Activated naive CD8-positive, alpha-beta T cell treated with anti-CD3 and anti-CD28 coated beads, Interleukin-2, amount 50 U/mL, for 24 hours (primary cell): ENCODE results near the gene STXBP5L.
"Not testable (repeated sequence)": the region's sequence is repeated elsewhere in the genome, so short reads cannot be mapped to it uniquely, and the experiment has no call there.

Experiments
- ATAC-seq: fragments of 150-1000 bp; cut with Tn5 transposase; one replicate; pipeline ENCODE4 v1.10.0; 2021
- DNase-seq: peaks from one replicate; pipeline ENCODE4 v3.0.0; 2021
- H3K27ac Mint-ChIP-seq: one replicate; pipeline ENCODE4 v1.8.0; 2021; ENCODE audit warnings: mild to moderate bottlenecking, mixed read lengths
- H3K27me3 Mint-ChIP-seq: one replicate; pipeline ENCODE4 v1.8.0; 2021; ENCODE audit warnings: mixed read lengths
- H3K36me3 Mint-ChIP-seq: one replicate; pipeline ENCODE4 v1.8.0; 2021; ENCODE audit warnings: low read depth, mixed read lengths
- H3K4me1 Mint-ChIP-seq: one replicate; pipeline ENCODE4 v1.8.0; 2021; ENCODE audit warnings: mixed read lengths
- H3K4me3 Mint-ChIP-seq: one replicate; pipeline ENCODE4 v1.8.0; 2021; ENCODE audit warnings: mild to moderate bottlenecking, moderate library complexity, mixed read lengths
- H3K9me3 Mint-ChIP-seq: one replicate; pipeline ENCODE4 v1.8.0; 2021; ENCODE audit warnings: mixed read lengths

Gene STXBP5L

DNA sequence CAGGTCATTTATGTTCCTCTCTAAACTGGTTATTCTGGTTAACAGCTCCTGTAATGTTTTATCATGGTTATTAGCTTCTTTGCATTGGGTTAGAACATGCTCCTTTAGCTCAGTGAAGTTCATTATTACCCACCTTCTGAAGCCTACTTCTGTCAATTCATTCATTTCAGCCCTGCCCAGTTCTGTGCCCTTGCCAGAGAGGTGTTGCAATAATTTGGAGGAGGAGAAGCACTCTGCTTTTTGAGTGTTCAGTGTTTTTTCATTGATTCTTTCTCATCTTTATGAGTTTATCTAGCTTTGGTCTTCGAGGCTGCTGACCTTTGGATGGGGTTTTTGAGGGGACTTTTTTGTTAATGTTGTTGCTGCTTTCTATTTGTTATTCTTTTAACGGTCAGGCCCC lies 203.1 kb downstream of the STXBP5L start:
- not testable (repeated sequence) for H3K27me3 Mint-ChIP-seq, H3K36me3 Mint-ChIP-seq, H3K4me3 Mint-ChIP-seq, H3K9me3 Mint-ChIP-seq, H3K27ac Mint-ChIP-seq, ATAC-seq, H3K4me1 Mint-ChIP-seq, DNase-seq

- H3K4me1 Mint-ChIP-seq, result no peaks in the 10 kb centered on the region
- H3K27me3 Mint-ChIP-seq, result no peaks in the 10 kb centered on the region
- ATAC-seq (no peak), DNase-seq (no peak)
- H3K27ac Mint-ChIP-seq, result no peak overlapping the region
- H3K9me3 Mint-ChIP-seq, result peaks cover 5% of the 10 kb centered on the region
- no peak overlapping the region for H3K4me3 Mint-ChIP-seq
- H3K36me3 Mint-ChIP-seq, result no peaks in the 10 kb centered on the region
Observed at GRCh38 chr3:121111914-121112612, 204.1 kb downstream of the STXBP5L start.

- H3K36me3 Mint-ChIP-seq, result no peaks in the 10 kb centered on the region
- no peaks in the 10 kb centered on the region for H3K9me3 Mint-ChIP-seq
- H3K4me1 Mint-ChIP-seq, result no peaks in the 10 kb centered on the region
- no peaks in the 10 kb centered on the region for H3K27me3 Mint-ChIP-seq
- DNase-seq (no peak), ATAC-seq (no peak)
- no peak overlapping the region for H3K27ac Mint-ChIP-seq
- no peak overlapping the region for H3K4me3 Mint-ChIP-seq
Observed at GRCh38 chr3:121126033-121126706, 218.2 kb downstream of the STXBP5L start.

- no peak overlapping the region for H3K4me3 Mint-ChIP-seq
- H3K27me3 Mint-ChIP-seq, result no peaks in the 10 kb centered on the region
- H3K4me1 Mint-ChIP-seq, result no peaks in the 10 kb centered on the region
- ATAC-seq (no peak), DNase-seq (no peak)
- no peak overlapping the region for H3K27ac Mint-ChIP-seq
- H3K9me3 Mint-ChIP-seq, result no peaks in the 10 kb centered on the region
- H3K36me3 Mint-ChIP-seq, result no peaks in the 10 kb centered on the region
Observed at GRCh38 chr3:121126707-121127035, 218.7 kb downstream of the STXBP5L start.

GRCh38 chr3:121152573-121152972 lies 244.6 kb downstream of the STXBP5L start:
- H3K4me1 Mint-ChIP-seq, result no peaks in the 10 kb centered on the region
- no peak overlapping the region for H3K4me3 Mint-ChIP-seq
- no peak for DNase-seq
- no peak overlapping the region for H3K27ac Mint-ChIP-seq
- H3K9me3 Mint-ChIP-seq, result no peaks in the 10 kb centered on the region
- H3K36me3 Mint-ChIP-seq, result no peaks in the 10 kb centered on the region
- ATAC-seq, result no peak
- no peaks in the 10 kb centered on the region for H3K27me3 Mint-ChIP-seq

- DNase-seq (no peak), ATAC-seq (no peak)
- Mint-ChIP-seq H3K36me3 (no peaks in the 10 kb centered on the region), H3K4me1 (no peaks in the 10 kb centered on the region), H3K27me3 (no peaks in the 10 kb centered on the region), H3K27ac (no peak overlapping the region), H3K4me3 (no peak overlapping the region), H3K9me3 (no peaks in the 10 kb centered on the region)
Observed at GRCh38 chr3:121153851-121154250, 245.8 kb downstream of the STXBP5L start.

GRCh38 chr3:121155028-121155427 lies 247.0 kb downstream of the STXBP5L start:
- Mint-ChIP-seq H3K27ac (no peak overlapping the region), H3K27me3 (no peaks in the 10 kb centered on the region), H3K4me3 (no peak overlapping the region), H3K9me3 (no peaks in the 10 kb centered on the region), H3K4me1 (no peaks in the 10 kb centered on the region), H3K36me3 (no peaks in the 10 kb centered on the region)
- DNase-seq, result no peak
- ATAC-seq, result no peak

DNA sequence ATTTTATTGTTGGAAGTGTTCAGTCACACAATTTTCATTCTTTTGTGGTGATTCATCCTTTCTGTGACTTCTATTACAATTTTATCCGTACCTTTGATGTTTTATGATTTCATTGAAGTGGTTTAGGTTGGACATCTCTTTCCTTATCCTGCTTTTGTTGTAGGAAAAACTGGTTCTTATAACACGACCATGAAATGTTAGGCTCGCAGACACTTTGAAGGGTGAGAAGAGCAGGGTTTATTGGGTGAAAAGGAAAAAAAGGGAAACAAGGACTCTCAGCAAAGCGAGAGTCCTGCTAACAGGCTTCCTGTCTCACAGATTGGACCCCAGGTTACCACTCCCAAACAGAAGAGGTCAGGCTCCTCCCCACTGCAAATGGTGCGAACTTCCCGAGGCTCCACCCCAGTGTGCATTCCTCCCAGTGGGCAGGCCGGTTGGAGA lies 257.4 kb downstream of the STXBP5L start:
- H3K4me3 Mint-ChIP-seq, result no peak overlapping the region
- no peak for ATAC-seq

DNA sequence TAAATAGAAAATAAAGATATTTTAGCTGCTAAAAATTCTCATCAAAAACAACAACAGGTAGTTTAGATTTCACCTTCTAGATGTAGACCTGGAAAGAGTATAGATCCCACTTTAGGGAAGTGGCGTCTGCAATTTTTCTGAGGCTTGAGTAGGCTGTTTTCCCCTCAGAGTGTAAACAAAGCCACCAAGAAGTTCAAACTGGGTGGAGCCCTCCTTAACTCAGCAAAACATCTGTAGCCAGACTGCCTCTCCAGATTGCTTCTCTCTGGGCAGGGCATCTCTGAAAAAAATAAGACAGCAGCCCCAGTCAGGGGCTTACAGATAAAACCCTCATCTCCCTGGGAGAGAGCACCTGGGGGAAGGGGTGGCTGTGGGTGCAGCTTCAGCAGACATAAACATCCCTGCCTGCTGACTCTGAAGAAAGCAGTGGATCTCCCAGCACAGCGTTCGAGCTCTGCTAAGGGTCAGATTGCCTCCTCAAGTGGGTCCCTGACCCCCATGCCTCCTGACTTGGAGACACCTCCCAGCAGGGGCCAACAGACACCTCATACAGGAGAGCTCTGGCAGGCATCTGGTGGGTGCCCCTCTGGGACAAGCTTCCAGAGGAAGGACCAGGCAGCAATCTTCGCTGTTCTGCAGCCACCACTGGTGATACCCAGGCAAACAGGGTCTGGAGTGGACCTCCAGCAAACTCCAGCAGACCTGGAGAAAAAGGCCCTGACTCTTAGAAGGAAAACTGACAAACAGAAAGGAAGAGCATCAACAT lies 259.6 kb downstream of the STXBP5L start:
- Mint-ChIP-seq H3K36me3 (no peaks in the 10 kb centered on the region), H3K27me3 (no peaks in the 10 kb centered on the region), H3K27ac (no peak overlapping the region), H3K9me3 (peaks cover 18% of the 10 kb centered on the region), H3K4me1 (no peaks in the 10 kb centered on the region), H3K4me3 (no peak overlapping the region)
- ATAC-seq (no peak), DNase-seq (no peak)

More for the DNA sequence above, 257.4 kb downstream of the STXBP5L start:
- no peak overlapping the region for H3K27ac Mint-ChIP-seq
- no peaks in the 10 kb centered on the region for H3K4me1 Mint-ChIP-seq
- DNase-seq, result no peak
- H3K36me3 Mint-ChIP-seq, result no peaks in the 10 kb centered on the region
- H3K9me3 Mint-ChIP-seq, result peaks cover 17% of the 10 kb centered on the region
- H3K27me3 Mint-ChIP-seq, result no peaks in the 10 kb centered on the region

DNA sequence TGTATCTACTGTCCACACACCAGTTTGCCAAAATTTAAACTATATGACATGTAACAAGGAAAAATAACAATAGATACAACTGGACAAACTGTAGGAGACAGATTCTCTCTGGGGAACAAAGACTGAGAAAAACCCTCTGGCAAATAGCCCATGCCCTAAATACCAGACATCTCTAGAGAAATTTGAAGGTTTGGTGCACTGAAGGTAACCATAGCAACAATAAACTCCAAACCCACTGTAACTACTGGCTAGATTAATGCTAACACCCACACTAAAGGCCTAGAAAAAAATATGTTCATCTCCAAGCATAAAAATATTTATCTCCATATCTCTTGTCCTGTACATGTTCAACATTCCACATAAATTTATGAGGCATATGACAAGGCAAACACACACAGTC lies 267.1 kb downstream of the STXBP5L start:
- no peaks in the 10 kb centered on the region for H3K36me3 Mint-ChIP-seq
- H3K27me3 Mint-ChIP-seq, result no peaks in the 10 kb centered on the region
- H3K27ac Mint-ChIP-seq, result no peak overlapping the region
- ATAC-seq, result no peak
- DNase-seq, result no peak
- no peak overlapping the region for H3K4me3 Mint-ChIP-seq
- H3K4me1 Mint-ChIP-seq, result no peaks in the 10 kb centered on the region
- H3K9me3 Mint-ChIP-seq, result peaks cover 25% of the 10 kb centered on the region

DNA sequence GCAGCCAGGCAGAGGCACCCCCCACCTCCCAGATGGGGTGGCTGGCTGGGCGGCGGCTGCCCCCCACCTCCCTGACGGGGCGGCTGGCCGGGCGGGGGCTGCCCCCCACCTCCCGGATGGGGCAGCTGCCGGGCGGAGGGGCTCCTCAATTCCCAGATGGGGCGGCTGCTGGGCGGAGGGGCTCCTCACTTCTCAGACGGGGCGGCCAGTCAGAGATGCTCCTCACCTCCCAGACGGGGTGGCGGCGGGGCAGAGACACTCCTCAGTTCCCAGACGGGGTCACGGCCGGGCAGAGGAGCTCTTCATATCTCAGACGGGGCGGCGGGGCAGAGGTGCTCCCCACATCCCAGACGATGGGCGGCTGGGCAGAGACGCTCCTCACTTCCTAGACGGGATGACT lies 282.6 kb downstream of the STXBP5L start:
- not testable (repeated sequence) for H3K27me3 Mint-ChIP-seq, H3K4me3 Mint-ChIP-seq, H3K4me1 Mint-ChIP-seq, ATAC-seq, H3K36me3 Mint-ChIP-seq, DNase-seq, H3K27ac Mint-ChIP-seq
- H3K9me3 Mint-ChIP-seq, result peaks cover 26% of the 10 kb centered on the region

DNA sequence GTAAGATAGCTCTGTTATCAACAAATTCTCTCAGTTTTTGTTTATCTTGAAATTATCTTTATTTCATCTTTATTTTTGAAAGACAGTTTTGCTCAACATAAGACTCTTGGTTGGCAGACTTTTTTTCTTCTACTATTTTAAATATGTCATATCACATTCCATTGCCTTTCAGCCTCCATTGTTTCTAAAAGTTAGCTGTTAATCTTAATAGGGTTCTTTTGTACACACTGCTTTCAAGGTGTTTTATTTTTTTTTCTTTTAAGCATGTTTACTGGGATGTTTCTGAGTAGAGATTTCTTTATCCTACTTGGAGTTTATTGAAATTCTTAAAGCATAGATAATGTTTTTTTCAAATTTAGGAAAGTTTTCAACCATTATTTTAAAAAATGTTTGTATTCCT lies 294.6 kb downstream of the STXBP5L start:
- ATAC-seq, result no peak
- H3K36me3 Mint-ChIP-seq, result no peaks in the 10 kb centered on the region
- peaks cover 6% of the 10 kb centered on the region for H3K9me3 Mint-ChIP-seq
- no peak overlapping the region for H3K27ac Mint-ChIP-seq
- no peak for DNase-seq
- no peaks in the 10 kb centered on the region for H3K27me3 Mint-ChIP-seq
- H3K4me1 Mint-ChIP-seq, result no peaks in the 10 kb centered on the region
- H3K4me3 Mint-ChIP-seq, result no peak overlapping the region

- Mint-ChIP-seq H3K27me3 (no peaks in the 10 kb centered on the region), H3K4me3 (no peak overlapping the region), H3K36me3 (no peaks in the 10 kb centered on the region), H3K27ac (no peak overlapping the region), H3K4me1 (no peaks in the 10 kb centered on the region), H3K9me3 (no peaks in the 10 kb centered on the region)
- DNase-seq (no peak), ATAC-seq (no peak)
Observed at GRCh38 chr3:121223116-121223515, 315.1 kb downstream of the STXBP5L start.

DNA sequence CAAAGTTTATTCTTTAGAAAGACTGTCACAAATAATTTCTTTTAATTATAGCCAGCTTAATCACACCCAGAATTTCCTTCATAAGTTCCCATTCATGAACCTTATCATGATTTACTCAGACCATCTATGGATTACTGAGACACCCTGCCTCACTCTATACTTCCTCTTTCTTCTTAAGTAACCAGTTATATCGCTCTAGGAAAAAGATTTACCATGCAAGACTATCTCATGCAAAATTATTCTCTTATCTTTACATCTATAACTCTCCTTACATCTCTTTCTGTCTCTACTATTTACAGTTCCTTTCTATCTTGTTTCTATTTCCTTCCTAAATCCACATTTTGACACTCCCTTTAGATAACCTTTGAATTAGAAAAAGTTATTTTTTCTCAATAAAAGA lies 321.0 kb downstream of the STXBP5L start:
- no peaks in the 10 kb centered on the region for H3K9me3 Mint-ChIP-seq
- no peak for ATAC-seq
- H3K27ac Mint-ChIP-seq, result no peak overlapping the region
- H3K36me3 Mint-ChIP-seq, result no peaks in the 10 kb centered on the region
- no peaks in the 10 kb centered on the region for H3K4me1 Mint-ChIP-seq
- no peaks in the 10 kb centered on the region for H3K27me3 Mint-ChIP-seq
- no peak for DNase-seq
- H3K4me3 Mint-ChIP-seq, result no peak overlapping the region

DNA sequence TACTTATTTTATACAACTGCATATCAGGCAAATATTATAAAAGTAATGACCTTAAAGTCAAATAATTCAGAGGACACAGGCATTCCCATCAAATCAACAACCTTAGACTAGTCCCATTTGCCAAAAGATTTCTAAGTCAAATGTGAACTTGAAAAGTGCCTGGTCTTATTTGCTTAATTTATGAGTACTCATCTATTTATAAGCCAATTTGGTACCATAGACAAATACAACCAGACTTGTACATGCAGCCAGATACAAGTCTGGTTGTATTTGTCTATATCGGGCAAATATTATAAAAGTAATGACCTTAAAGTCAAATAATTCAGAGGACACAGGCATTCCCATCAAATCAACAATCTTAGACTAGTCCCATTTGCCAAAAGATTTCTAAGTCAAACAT lies 322.2 kb downstream of the STXBP5L start:
- H3K4me1 Mint-ChIP-seq, H3K36me3 Mint-ChIP-seq, H3K27me3 Mint-ChIP-seq: not testable (repeated sequence)

More for the DNA sequence above, 322.2 kb downstream of the STXBP5L start:
- H3K4me3 Mint-ChIP-seq, ATAC-seq, DNase-seq, H3K27ac Mint-ChIP-seq, H3K9me3 Mint-ChIP-seq: not testable (repeated sequence)
